Neural cell (in vitro differentiated cells): ENCODE measurements around the gene GPR27. TPM values are rescaled to one million over a fixed set of nuclear protein-coding genes. Genes with fewer than 3 reads are reported as not detected.

Experiments
- H2AFZ ChIP-seq: fragments of 200-600, 300-800 bp; sonication (generic), shearing (Covaris generic); 2 replicates; pipeline ENCODE4 v1.6.0; 2014; ENCODE audit warnings: low read depth, mild to moderate bottlenecking, antibody characterized with exemption, low read length, moderate library complexity
- H3F3A ChIP-seq: fragments of 200-600 bp; shearing (Covaris generic); 2 replicates; pipeline ENCODE4 v1.6.1; 2016; ENCODE audit warnings: mild to moderate bottlenecking, moderate library complexity, mixed read lengths, antibody characterized with exemption, low read length; ENCODE audit not compliant: insufficient read depth, poor library complexity, severe bottlenecking
- H3K27ac ChIP-seq: fragments of 200-600, 300-800 bp; sonication (generic), shearing (Covaris generic); 2 replicates; pipeline ENCODE4 v1.5.1; 2014; ENCODE audit warnings: mild to moderate bottlenecking, low read length, moderate library complexity
- H3K27me3 ChIP-seq: fragments of 300-800, 200-600 bp; sonication (generic), shearing (Covaris generic); 2 replicates; pipeline ENCODE4 v1.6.0; 2014; ENCODE audit warnings: mild to moderate bottlenecking, low read depth, low read length, moderate library complexity; ENCODE audit not compliant: insufficient read depth
- H3K36me3 ChIP-seq: fragments of 300-800, 200-600 bp; sonication (generic), shearing (Covaris generic); 2 replicates; pipeline ENCODE4 v1.5.1; 2014; ENCODE audit warnings: mild to moderate bottlenecking, antibody characterized with exemption, low read length, moderate library complexity; ENCODE audit not compliant: insufficient read depth
- H3K4me2 ChIP-seq: fragments of 300-800, 200-600 bp; sonication (generic), shearing (Covaris generic); 2 replicates; pipeline ENCODE4 v1.6.0; 2014; ENCODE audit warnings: mild to moderate bottlenecking, low read length
- H3K4me3 ChIP-seq: fragments of 300-800, 200-600 bp; sonication (generic), shearing (Covaris generic); 2 replicates; pipeline ENCODE4 v1.5.1; 2014; ENCODE audit warnings: mild to moderate bottlenecking, low read length, moderate library complexity
- H3K79me2 ChIP-seq: fragments of 200-600 bp; shearing (Covaris generic); replicated peaks from 2 replicates; pipeline ENCODE4 v1.6.0; 2014; ENCODE audit warnings: mild to moderate bottlenecking, low read length, moderate library complexity; ENCODE audit not compliant: insufficient read depth
- H3K9ac ChIP-seq: fragments of 300-800, 200-600 bp; sonication (generic), shearing (Covaris generic); 2 replicates; pipeline ENCODE4 v1.6.1; 2016; ENCODE audit warnings: mild to moderate bottlenecking, low read length, mixed read lengths
- H3K9me2 ChIP-seq: fragments of 200-600 bp; shearing (Covaris generic); 2 replicates; pipeline ENCODE4 v1.6.1; 2016; ENCODE audit warnings: mild to moderate bottlenecking, low read length, mixed read lengths; ENCODE audit not compliant: insufficient read depth
- H3K9me3 ChIP-seq: fragments of 200-600, 300-800 bp; sonication (generic), shearing (Covaris generic); 2 replicates; pipeline ENCODE4 v1.6.1; 2016; ENCODE audit warnings: mild to moderate bottlenecking, mixed run types, low read length, moderate library complexity, mixed read lengths
- H4K20me1 ChIP-seq: fragments of 200-600 bp; shearing (Covaris generic); 2 replicates; pipeline ENCODE4 v1.6.1; 2016; ENCODE audit warnings: mild to moderate bottlenecking, mixed run types; ENCODE audit not compliant: insufficient read depth
- EP300 ChIP-seq: fragments of 450-650 bp; conservative IDR thresholded peaks from 2 replicates; pipeline ENCODE4 v1.6.1; 2014; ENCODE audit warnings: antibody characterized with exemption, mild to moderate bottlenecking, moderate library complexity; ENCODE audit not compliant: poor library complexity, severe bottlenecking
- EZH2 ChIP-seq: fragments of 200-600, 300-800 bp; shearing (Covaris generic), sonication (generic); IDR thresholded peaks from 2 replicates; pipeline ENCODE4 v1.6.1; 2014; ENCODE audit warnings: antibody characterized with exemption, low read length, borderline replicate concordance, mild to moderate bottlenecking; ENCODE audit not compliant: insufficient read depth, poor library complexity, severe bottlenecking
- MXI1 ChIP-seq: fragments of 450-650 bp; conservative IDR thresholded peaks from 2 replicates; pipeline ENCODE4 v1.6.1; 2014; ENCODE audit warnings: antibody characterized with exemption, mild to moderate bottlenecking; ENCODE audit not compliant: poor library complexity, severe bottlenecking
- POLR2AphosphoS5 ChIP-seq: IDR thresholded peaks from 2 replicates; pipeline ENCODE4 v1.6.1; 2012
- RAD21 ChIP-seq: fragments of 450-650 bp; conservative IDR thresholded peaks from 2 replicates; pipeline ENCODE4 v1.6.1; 2014; ENCODE audit warnings: antibody characterized with exemption, mild to moderate bottlenecking, moderate library complexity
- REST ChIP-seq: IDR thresholded peaks from 2 replicates; pipeline ENCODE4 v1.6.1; 2012; ENCODE audit warnings: borderline replicate concordance
- SMC3 ChIP-seq: fragments of 450-650 bp; conservative IDR thresholded peaks from 2 replicates; pipeline ENCODE4 v1.6.1; 2014; ENCODE audit warnings: antibody characterized with exemption, mild to moderate bottlenecking, moderate library complexity; ENCODE audit not compliant: poor library complexity
- TAF1 ChIP-seq: IDR thresholded peaks from 2 replicates; pipeline ENCODE4 v1.6.1; 2012; ENCODE audit warnings: low read depth
- polyA plus RNA-seq: library from polyadenylated mRNA; depleted of rRNA; stranded (reverse); fragments of >200 nt; gene quantifications from 2 replicates; pipeline ENCODE4 v1.2.3, GENCODE V29; 2014
- TF ChIP-seq, protein P1 (sequence below): fragments of 450-650 bp; IDR thresholded peaks from 2 replicates; pipeline ENCODE4 v1.5.1; 2014; ENCODE audit warnings: antibody characterized with exemption, mild to moderate bottlenecking, moderate library complexity; ENCODE audit not compliant: poor library complexity, severe bottlenecking

Gene GPR27
- polyA plus RNA-seq, 1 donor from 2014 or later: 69.4 TPM

- Histone ChIP-seq H3K9ac (no peak overlapping the region), H4K20me1 (no peaks in the 10 kb centered on the region), H3K4me2 (no peak overlapping the region), H3F3A (no peaks in the 10 kb centered on the region), H2AFZ (no peak overlapping the region), H3K9me3 (no peaks in the 10 kb centered on the region), H3K4me3 (no peak overlapping the region), H3K27ac (no peak overlapping the region), H3K27me3 (peaks cover 22% of the 10 kb centered on the region), H3K36me3 (no peaks in the 10 kb centered on the region), H3K79me2 (no peaks in the 10 kb centered on the region), H3K9me2 (no peaks in the 10 kb centered on the region)
- no peak for TF ChIP-seq TAF1
- TF ChIP-seq EZH2: no peak
- TF ChIP-seq, protein P1, sequence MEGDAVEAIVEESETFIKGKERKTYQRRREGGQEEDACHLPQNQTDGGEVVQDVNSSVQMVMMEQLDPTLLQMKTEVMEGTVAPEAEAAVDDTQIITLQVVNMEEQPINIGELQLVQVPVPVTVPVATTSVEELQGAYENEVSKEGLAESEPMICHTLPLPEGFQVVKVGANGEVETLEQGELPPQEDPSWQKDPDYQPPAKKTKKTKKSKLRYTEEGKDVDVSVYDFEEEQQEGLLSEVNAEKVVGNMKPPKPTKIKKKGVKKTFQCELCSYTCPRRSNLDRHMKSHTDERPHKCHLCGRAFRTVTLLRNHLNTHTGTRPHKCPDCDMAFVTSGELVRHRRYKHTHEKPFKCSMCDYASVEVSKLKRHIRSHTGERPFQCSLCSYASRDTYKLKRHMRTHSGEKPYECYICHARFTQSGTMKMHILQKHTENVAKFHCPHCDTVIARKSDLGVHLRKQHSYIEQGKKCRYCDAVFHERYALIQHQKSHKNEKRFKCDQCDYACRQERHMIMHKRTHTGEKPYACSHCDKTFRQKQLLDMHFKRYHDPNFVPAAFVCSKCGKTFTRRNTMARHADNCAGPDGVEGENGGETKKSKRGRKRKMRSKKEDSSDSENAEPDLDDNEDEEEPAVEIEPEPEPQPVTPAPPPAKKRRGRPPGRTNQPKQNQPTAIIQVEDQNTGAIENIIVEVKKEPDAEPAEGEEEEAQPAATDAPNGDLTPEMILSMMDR: no peak
- no peak for TF ChIP-seq EP300
- TF ChIP-seq MXI1: no peak
- no peak for TF ChIP-seq RAD21
- TF ChIP-seq SMC3: no peak
- no peak for TF ChIP-seq REST
- no peak for TF ChIP-seq POLR2AphosphoS5
Observed at GRCh38 chr3:71778353-71778752, 24.7 kb downstream of the GPR27 start.

DNA sequence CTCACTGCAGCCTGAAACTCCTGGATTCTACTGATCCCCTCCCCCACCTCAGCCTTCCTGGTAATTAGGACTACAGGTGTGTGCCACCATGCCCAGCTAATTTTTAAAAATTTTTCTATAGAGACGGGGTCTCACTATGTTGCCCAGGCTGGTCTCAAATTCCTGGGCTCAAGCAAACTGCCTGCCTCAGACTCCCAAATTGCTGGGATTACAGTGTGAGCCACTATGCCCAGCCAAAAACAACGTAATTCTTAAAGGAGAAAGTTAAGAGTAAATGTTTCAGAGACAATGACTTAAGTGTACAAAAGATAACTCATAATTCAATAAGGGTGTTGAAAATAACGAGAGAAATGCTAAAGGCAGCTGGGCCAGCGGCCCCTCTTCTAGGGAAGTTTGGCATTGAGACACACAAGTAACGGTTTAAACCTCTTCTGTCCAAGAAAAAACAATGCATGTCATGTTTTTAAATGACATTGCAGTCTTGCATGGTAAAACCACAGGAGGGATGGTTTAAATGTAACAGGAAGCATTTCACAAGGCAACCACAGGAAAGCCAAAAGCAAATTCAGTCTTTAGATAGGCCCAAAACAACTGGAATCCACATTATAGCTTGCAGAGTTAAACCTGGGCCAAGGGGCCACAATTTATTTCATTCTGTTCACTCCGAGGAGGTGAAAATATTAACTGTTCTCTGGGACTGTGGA is 26.2 kb downstream of the GPR27 start:
- Histone ChIP-seq H3F3A (no peaks in the 10 kb centered on the region), H3K4me3 (no peak overlapping the region), H3K9ac (no peak overlapping the region), H3K79me2 (no peaks in the 10 kb centered on the region), H3K27me3 (peaks cover 36% of the 10 kb centered on the region), H3K9me3 (no peaks in the 10 kb centered on the region), H3K4me2 (no peak overlapping the region), H2AFZ (no peak overlapping the region), H3K9me2 (no peaks in the 10 kb centered on the region), H3K36me3 (no peaks in the 10 kb centered on the region), H3K27ac (no peak overlapping the region), H4K20me1 (no peaks in the 10 kb centered on the region)
- TF ChIP-seq MXI1 (no peak), EP300 (no peak), REST (no peak), SMC3 (no peak), RAD21 (no peak)
- TF ChIP-seq, protein P1: no peak
